Erythroblast (primary cell): ENCODE measurements around the gene MAP7.

ENCODE experiments used
- GATA1 ChIP-seq: IDR thresholded peaks from 2 replicates; pipeline ENCODE4 v1.6.1; 2011; ENCODE audit warnings: low read depth, mild to moderate bottlenecking, control low read depth, low read length, moderate library complexity
- POLR2A ChIP-seq: IDR thresholded peaks from 2 replicates; pipeline ENCODE4 v1.6.1; 2011; ENCODE audit warnings: mild to moderate bottlenecking, low read length

GRCh38 chr6:136412410-136412809 is 137.8 kb downstream of the MAP7 start:
- TF ChIP-seq POLR2A, result no peak
- no peak for TF ChIP-seq GATA1
